Keratinocyte (primary cell): ENCODE data around the gene ADAM33. TPM values are rescaled to one million over a fixed set of nuclear protein-coding genes. Genes with fewer than 3 reads are reported as not detected.

Experiments
- DNase-seq: peaks from one replicate; pipeline ENCODE4 v3.0.0-alpha.2; 2011; ENCODE audit warnings: low read depth, missing footprints, low spot score
- FAIRE-seq: peaks from 2 replicates; lab custom pipeline; 2011; peaks lifted over from hg19 to GRCh38; lab: Jason Lieb, UNC
- H2AFZ ChIP-seq: 2 replicates; pipeline ENCODE4 v1.6.0; 2012; ENCODE audit warnings: low read length, control low read depth, inconsistent platforms; ENCODE audit not compliant: control insufficient read depth
- H3K27ac ChIP-seq: 2 replicates; pipeline ENCODE4 v1.5.1; 2011; ENCODE audit warnings: low read length; ENCODE audit not compliant: control insufficient read depth, insufficient read depth
- H3K27me3 ChIP-seq: 3 replicates; pipeline ENCODE4 v1.6.0; 2011; ENCODE audit warnings: low read length; ENCODE audit not compliant: control insufficient read depth, insufficient read depth; ENCODE audit errors: extremely low read depth
- H3K36me3 ChIP-seq, 2 experiments: 2 replicates in 1 of 2; 3 replicates in 1 of 2; pipeline ENCODE4 v1.5.1; 2011; ENCODE audit warnings: low read length in 2 of 2, mild to moderate bottlenecking in 1 of 2; ENCODE audit not compliant: control insufficient read depth in 2 of 2, insufficient read depth in 2 of 2; ENCODE audit errors: extremely low read depth in 1 of 2
- H3K4me1 ChIP-seq: 3 replicates; pipeline ENCODE4 v1.5.1; 2011; ENCODE audit warnings: low read length; ENCODE audit not compliant: control insufficient read depth, insufficient read depth; ENCODE audit errors: extremely low read depth
- H3K4me2 ChIP-seq: 3 replicates; pipeline ENCODE4 v1.6.0; 2011; ENCODE audit warnings: low read depth, low read length; ENCODE audit not compliant: control insufficient read depth, insufficient read depth; ENCODE audit errors: extremely low read depth
- H3K4me3 ChIP-seq, 3 experiments: fragments of 200-600 bp in 1 of 3; sonication (generic) in 1 of 3; 2 replicates in 2 of 3; 3 replicates in 1 of 3; pipeline ENCODE4 v1.5.1; 2011 to 2016; ENCODE audit warnings: low read length in 3 of 3, mild to moderate bottlenecking in 3 of 3, control low read depth in 2 of 3, inconsistent platforms in 1 of 3, low read depth in 1 of 3, mixed read lengths in 1 of 3, mixed run types in 1 of 3, moderate library complexity in 1 of 3; ENCODE audit not compliant: control insufficient read depth in 2 of 3, insufficient read depth in 2 of 3; ENCODE audit errors: extremely low read depth in 1 of 3
- H3K79me2 ChIP-seq: 2 replicates; pipeline ENCODE4 v1.6.0; 2012; ENCODE audit warnings: low read length; ENCODE audit not compliant: control insufficient read depth, insufficient read depth
- H3K9ac ChIP-seq: 3 replicates; pipeline ENCODE4 v1.6.0; 2011; ENCODE audit warnings: low read length; ENCODE audit not compliant: control insufficient read depth, insufficient read depth; ENCODE audit errors: extremely low read depth
- H3K9me1 ChIP-seq: 3 replicates; pipeline ENCODE4 v1.6.0; 2011; ENCODE audit warnings: low read length; ENCODE audit not compliant: control insufficient read depth, insufficient read depth; ENCODE audit errors: extremely low read depth
- H3K9me3 ChIP-seq: 2 replicates; pipeline ENCODE4 v1.5.1; 2012; ENCODE audit warnings: low read depth, low read length; ENCODE audit not compliant: control insufficient read depth
- H4K20me1 ChIP-seq: 3 replicates; pipeline ENCODE4 v1.6.0; 2011; ENCODE audit warnings: low read length; ENCODE audit not compliant: control insufficient read depth, insufficient read depth; ENCODE audit errors: extremely low read depth
- CTCF ChIP-seq, 3 experiments: IDR thresholded peaks in 1 of 3; conservative IDR thresholded peaks in 1 of 3; optimal IDR thresholded peaks in 1 of 3; 2 replicates in 2 of 3; 3 replicates in 1 of 3; pipeline versions ENCODE3 to v1.5.1; 2011; ENCODE audit warnings: low read length in 3 of 3, mild to moderate bottlenecking in 3 of 3, moderate library complexity in 2 of 3, control low read depth in 1 of 3, inconsistent platforms in 1 of 3; ENCODE audit not compliant: insufficient read depth in 2 of 3; ENCODE audit errors: extremely low read depth in 1 of 3
- EZH2 ChIP-seq: IDR thresholded peaks from one replicate; pipeline ENCODE4 v1.6.1; 2012; ENCODE audit warnings: inconsistent platforms, mild to moderate bottlenecking, low read length, moderate library complexity
- dilution Hi-C: fragments of 300-500 bp; cut with MboI; formaldehyde crosslinking; loops from one replicate; pipeline ENCODE4 v1.7.0; 2020; ENCODE audit warnings: low sequenced_read_pairs; ENCODE audit not compliant: extremely low pct_ligation_motif_present
- polyA plus RNA-seq, 5 experiments: library from polyadenylated mRNA; depleted of rRNA in 3 of 5; stranded (reverse) in 3 of 5; stranded (forward) in 1 of 5; unstranded in 1 of 5; fragments of >200 nt; gene quantifications; 1 replicate in 1 of 5; 2 replicates in 3 of 5; 3 replicates in 1 of 5; pipeline versions ENCODE4 v1.2.1 to v1.2.3, GENCODE V29; 2011 to 2012; ENCODE audit warnings: missing spikeins in 2 of 5, low read depth in 1 of 5, low replicate concordance in 1 of 5

Gene ADAM33
- polyA plus RNA-seq, 1 donor (not counting 4 experiments of a cell fraction or from before 2014, with no cell fraction given): not detected

- H3K79me2 ChIP-seq: no peaks in the 10 kb centered on the region
- H3K36me3 ChIP-seq: no peaks in the 10 kb centered on the region
- no peaks in the 10 kb centered on the region for H3K9me1 ChIP-seq
- H3K9me3 ChIP-seq: no peaks in the 10 kb centered on the region
- H3K27ac ChIP-seq: no peak overlapping the region
- H4K20me1 ChIP-seq: no peaks in the 10 kb centered on the region
- no peak overlapping the region for H3K4me3 ChIP-seq
- DNase-seq (no peak), FAIRE-seq (no peak)
- dilution Hi-C loops: no loop called here
- H3K9ac ChIP-seq: no peak overlapping the region
- H2AFZ ChIP-seq: no peak overlapping the region
- H3K27me3 ChIP-seq: no peaks in the 10 kb centered on the region
- H3K4me2 ChIP-seq: no peak overlapping the region
- no peaks in the 10 kb centered on the region for H3K4me1 ChIP-seq
- TF ChIP-seq EZH2 (no peak), CTCF (optimal IDR thresholded peaks at IDR 0.05 in 1 of 3, IDR thresholded peaks at IDR 0.05 in 1 of 3, conservative IDR thresholded peaks at IDR 0.05 in 1 of 3; ENCODE audit: extremely low read depth in 1 of 3, insufficient read depth in 2 of 3, low read length in 3 of 3) (no peak)
Observed at GRCh38 chr20:3707508-3707899, 25.7 kb upstream of the ADAM33 start.

GRCh38 chr20:3706774-3707507 is 25.1 kb upstream of the ADAM33 start:
- dilution Hi-C loops: no loop called here
- Histone ChIP-seq H4K20me1 (no peaks in the 10 kb centered on the region), H3K9ac (no peak overlapping the region), H3K27me3 (no peaks in the 10 kb centered on the region), H3K9me3 (no peaks in the 10 kb centered on the region), H3K36me3 (no peaks in the 10 kb centered on the region), H3K4me3 (no peak overlapping the region), H3K79me2 (no peaks in the 10 kb centered on the region), H2AFZ (no peak overlapping the region), H3K9me1 (no peaks in the 10 kb centered on the region), H3K4me1 (no peaks in the 10 kb centered on the region), H3K4me2 (no peak overlapping the region), H3K27ac (no peak overlapping the region)
- DNase-seq (no peak), FAIRE-seq (no peak)
- TF ChIP-seq EZH2 (no peak), CTCF (optimal IDR thresholded peaks at IDR 0.05 in 1 of 3, IDR thresholded peaks at IDR 0.05 in 1 of 3, conservative IDR thresholded peaks at IDR 0.05 in 1 of 3; ENCODE audit: extremely low read depth in 1 of 3, insufficient read depth in 2 of 3, low read length in 3 of 3) (no peak)
